NCI-H345 treated with DMSO at 0.1 percent for 48 hours (cell line): ENCODE results near the gene CD48.

Experiments used
- DNase-seq: peaks from one replicate; lab custom pipeline; 2025; ENCODE audit not compliant: unreplicated experiment; lab: John Stamatoyannopoulos, UW

CD48 gene

GRCh38 chr1:160636076-160636475 is 75.5 kb downstream of the CD48 start:
- DNase-seq = no peak

- no peak for DNase-seq
Measured at GRCh38 chr1:160634543-160635491, 76.8 kb downstream of the CD48 start.

GRCh38 chr1:160633330-160633903 is 78.2 kb downstream of the CD48 start:
- no peak for DNase-seq

- DNase-seq = no peak
Measured at GRCh38 chr1:160631983-160632625, 79.5 kb downstream of the CD48 start.

GRCh38 chr1:160630523-160631451 is 80.8 kb downstream of the CD48 start:
- no peak for DNase-seq

GRCh38 chr1:160629286-160630210 is 82.1 kb downstream of the CD48 start:
- DNase-seq = no peak

GRCh38 chr1:160628799-160629263 is 82.8 kb downstream of the CD48 start:
- no peak for DNase-seq
